Placental pericyte (primary cell): ENCODE data around the gene SLC9B1. TPM values are rescaled to one million over a fixed set of nuclear protein-coding genes. Genes with fewer than 3 reads are reported as not detected.

ENCODE experiments used
- total RNA-seq: library from RNA; depleted of rRNA; stranded (reverse); fragments of >200 nt; gene quantifications from 2 replicates; pipeline ENCODE4 v1.2.3, GENCODE V29; 2012

The SLC9B1 gene, protein sequence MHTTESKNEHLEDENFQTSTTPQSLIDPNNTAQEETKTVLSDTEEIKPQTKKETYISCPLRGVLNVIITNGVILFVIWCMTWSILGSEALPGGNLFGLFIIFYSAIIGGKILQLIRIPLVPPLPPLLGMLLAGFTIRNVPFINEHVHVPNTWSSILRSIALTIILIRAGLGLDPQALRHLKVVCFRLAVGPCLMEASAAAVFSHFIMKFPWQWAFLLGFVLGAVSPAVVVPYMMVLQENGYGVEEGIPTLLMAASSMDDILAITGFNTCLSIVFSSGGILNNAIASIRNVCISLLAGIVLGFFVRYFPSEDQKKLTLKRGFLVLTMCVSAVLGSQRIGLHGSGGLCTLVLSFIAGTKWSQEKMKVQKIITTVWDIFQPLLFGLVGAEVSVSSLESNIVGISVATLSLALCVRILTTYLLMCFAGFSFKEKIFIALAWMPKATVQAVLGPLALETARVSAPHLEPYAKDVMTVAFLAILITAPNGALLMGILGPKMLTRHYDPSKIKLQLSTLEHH
- total RNA-seq: 0.14 and 0.22 TPM in 2 replicates

GRCh38 chr4:103019308-103020124 lies at the start of gene SLC9B1:
SLC9B1 (minus strand) TSS chr4:103019705; CDS start chr4:102991711, 27,994 bp downstream.

DNA sequence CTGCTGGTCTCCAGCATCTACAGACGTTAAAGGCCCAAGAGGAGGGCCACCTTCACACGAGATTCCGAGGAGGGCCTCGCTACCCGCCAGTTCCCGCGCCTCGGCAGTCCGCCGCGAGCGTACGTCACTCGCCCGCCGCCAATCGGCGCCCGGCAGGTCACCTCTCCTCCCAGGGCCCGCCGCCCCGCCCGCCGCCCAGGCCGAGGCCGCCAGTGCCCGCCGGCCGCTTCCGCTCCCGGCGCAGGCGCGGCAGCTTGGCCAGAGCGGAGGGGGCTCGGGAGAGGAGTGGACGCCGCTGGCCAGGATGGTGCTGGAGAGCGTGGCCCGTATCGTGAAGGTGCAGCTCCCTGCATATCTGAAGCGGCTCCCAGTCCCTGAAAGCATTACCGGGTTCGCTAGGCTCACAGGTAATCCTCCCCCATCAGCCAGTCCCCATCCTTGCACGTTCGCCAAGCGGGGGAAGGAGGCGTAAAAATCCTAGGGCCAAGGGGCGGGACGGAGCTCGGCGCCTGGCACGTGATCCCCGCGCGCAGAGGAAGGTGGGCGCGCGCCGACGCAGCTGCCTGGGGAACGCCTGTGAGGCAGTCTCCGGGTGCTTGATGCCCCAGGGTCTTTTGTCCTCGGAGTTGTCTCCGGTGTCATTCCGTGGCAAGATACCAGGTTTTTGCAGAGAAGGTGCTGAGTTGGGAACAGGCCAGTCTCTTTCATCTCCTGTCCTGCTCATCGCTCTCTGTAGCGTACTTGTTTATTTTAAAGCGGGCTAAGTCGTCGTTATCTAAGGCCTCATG lies 150.5 kb downstream of the SLC9B1 start, which contains the start of gene CISD2:
Gene CISD2, plus strand, starts transcription at position 212 of the 788 bp plus-strand sequence. Its CDS starts 93 bp downstream, at position 305.

Other genes with a start within 250 kb of the SLC9B1 start
- 558 and 577 TPM in 2 replicates for gene UBE2D3, start 192.2 kb downstream of the SLC9B1 start, total RNA-seq
- gene CISD2, start 150.7 kb downstream of the SLC9B1 start, total RNA-seq: 38.8 and 47.7 TPM in 2 replicates
- 12.0 and 20.2 TPM in 2 replicates for gene SLC9B2, start 57.1 kb upstream of the SLC9B1 start, total RNA-seq
- gene BDH2, start 80.1 kb upstream of the SLC9B1 start, total RNA-seq: 25.3 and 29.8 TPM in 2 replicates
- 0.88 and 30.6 TPM in 2 replicates for gene CENPE, start 178.6 kb upstream of the SLC9B1 start, total RNA-seq